Gastroesophageal sphincter (tissue), 3 donors: ENCODE data around the gene FNDC3A.

Source experiments
- CTCF ChIP-seq, 4 experiments: fragments of 200-600 bp in 2 of 4; fragments of 450-650 bp in 2 of 4; sonication (generic) in 1 of 4; IDR thresholded peaks; one replicate each; pipeline ENCODE4 v1.5.1; 2017 to 2019; ENCODE audit warnings: antibody characterized with exemption in 4 of 4, mild to moderate bottlenecking in 2 of 4, moderate library complexity in 2 of 4
- POLR2A ChIP-seq, 2 donors: fragments of 450-650 bp; IDR thresholded peaks; one replicate each; pipeline ENCODE4 v1.6.1; 2017; ENCODE audit warnings: antibody characterized with exemption in 2 of 2, mild to moderate bottlenecking in 2 of 2, moderate library complexity in 1 of 2
- POLR2AphosphoS5 ChIP-seq: sonication (generic); formaldehyde crosslinking; IDR thresholded peaks from one replicate; pipeline ENCODE4 v1.6.1; 2017; ENCODE audit warnings: antibody characterized with exemption

DNA sequence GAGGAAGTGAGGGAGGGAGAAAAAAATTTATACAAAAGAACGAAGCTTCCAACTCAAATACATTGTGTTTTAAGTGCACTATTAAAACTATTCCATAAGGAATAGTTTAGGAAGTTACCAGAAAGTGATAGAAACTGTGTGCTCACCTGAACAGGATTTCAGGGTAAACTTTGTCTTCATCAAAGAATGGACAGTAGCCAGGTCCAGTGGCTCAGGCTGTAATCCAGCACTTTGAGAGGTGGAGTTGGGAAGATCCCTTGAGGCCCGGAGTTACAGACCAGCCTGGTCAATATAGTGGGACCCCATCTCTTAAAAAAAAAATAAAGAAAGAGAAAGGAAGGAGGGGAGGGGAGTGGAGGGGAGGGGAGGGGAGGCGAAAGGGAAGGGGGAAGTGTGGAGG lies 259.0 kb downstream of the FNDC3A start:
- TF ChIP-seq CTCF (IDR thresholded peaks at IDR 0.05) = no peak
- no peak for TF ChIP-seq POLR2A (IDR thresholded peaks at IDR 0.05)
- TF ChIP-seq POLR2AphosphoS5 = no peak
